ENCODE results near the gene RASSF8. TPM values are rescaled to one million over a fixed set of nuclear protein-coding genes. Genes with fewer than 3 reads are reported as not detected.
A peak's percentile ranks its signal among the peaks of the same experiment; 100 is the strongest.

The RASSF8 gene
- total RNA-seq, 1 donor from 2014 or later = 39.5 TPM

DNA sequence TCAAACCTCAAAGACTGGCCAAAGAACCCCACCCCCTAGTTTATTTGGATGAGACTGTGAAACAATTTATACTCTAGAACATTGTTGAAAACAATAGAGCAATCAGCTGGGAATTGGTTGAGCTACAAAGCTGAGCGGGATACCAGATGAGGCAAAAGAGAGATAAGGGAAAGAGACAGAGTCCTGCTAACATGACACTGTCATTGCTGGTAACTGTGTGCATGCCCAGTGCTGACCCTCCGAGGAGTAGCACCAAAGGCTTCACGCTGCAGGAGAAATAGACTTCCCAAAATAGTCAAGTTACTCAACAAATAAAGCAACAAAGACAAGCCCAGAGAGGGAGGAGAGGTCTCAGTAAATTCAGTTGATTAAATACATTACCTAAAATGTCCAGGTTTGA lies 63.6 kb downstream of the RASSF8 start:
- no peak for TF ChIP-seq EZH2 (IDR thresholded peaks at IDR 0.05; ENCODE audit: insufficient read depth, low read length)
- TF ChIP-seq, protein P1, sequence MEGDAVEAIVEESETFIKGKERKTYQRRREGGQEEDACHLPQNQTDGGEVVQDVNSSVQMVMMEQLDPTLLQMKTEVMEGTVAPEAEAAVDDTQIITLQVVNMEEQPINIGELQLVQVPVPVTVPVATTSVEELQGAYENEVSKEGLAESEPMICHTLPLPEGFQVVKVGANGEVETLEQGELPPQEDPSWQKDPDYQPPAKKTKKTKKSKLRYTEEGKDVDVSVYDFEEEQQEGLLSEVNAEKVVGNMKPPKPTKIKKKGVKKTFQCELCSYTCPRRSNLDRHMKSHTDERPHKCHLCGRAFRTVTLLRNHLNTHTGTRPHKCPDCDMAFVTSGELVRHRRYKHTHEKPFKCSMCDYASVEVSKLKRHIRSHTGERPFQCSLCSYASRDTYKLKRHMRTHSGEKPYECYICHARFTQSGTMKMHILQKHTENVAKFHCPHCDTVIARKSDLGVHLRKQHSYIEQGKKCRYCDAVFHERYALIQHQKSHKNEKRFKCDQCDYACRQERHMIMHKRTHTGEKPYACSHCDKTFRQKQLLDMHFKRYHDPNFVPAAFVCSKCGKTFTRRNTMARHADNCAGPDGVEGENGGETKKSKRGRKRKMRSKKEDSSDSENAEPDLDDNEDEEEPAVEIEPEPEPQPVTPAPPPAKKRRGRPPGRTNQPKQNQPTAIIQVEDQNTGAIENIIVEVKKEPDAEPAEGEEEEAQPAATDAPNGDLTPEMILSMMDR (IDR thresholded peaks at IDR 0.05; ENCODE audit: insufficient read depth, low read depth, low read length) = no peak
- Histone ChIP-seq H3K36me3 (ENCODE audit: insufficient read depth, low read length) (peaks cover 3% of the 10 kb centered on the region), H3K4me2 (ENCODE audit: low read length) (no peak overlapping the region), H3K9me3 (ENCODE audit: insufficient read depth, low read depth, low read length) (no peaks in the 10 kb centered on the region), H3K4me3 (ENCODE audit: insufficient read depth, low read depth, low read length) (no peak overlapping the region), H3K9ac (ENCODE audit: low read length) (no peak overlapping the region), H3K27ac (ENCODE audit: low read depth, low read length) (no peak overlapping the region), H3K79me2 (ENCODE audit: insufficient read depth, low read length) (peaks cover 69% of the 10 kb centered on the region), H3K27me3 (ENCODE audit: insufficient read depth, low read length) (no peaks in the 10 kb centered on the region), H3K4me1 (ENCODE audit: insufficient read depth, low read length) (peaks cover 7% of the 10 kb centered on the region), H4K20me1 (ENCODE audit: insufficient read depth, low read length) (peaks cover 20% of the 10 kb centered on the region), H2AFZ (ENCODE audit: low read depth, low read length) (no peak overlapping the region)
- FAIRE-seq = no peak
- Mint-ChIP-seq H3K36me3 (ENCODE audit: low read depth, unreplicated experiment) (no peaks in the 10 kb centered on the region), H3K4me3 (ENCODE audit: unreplicated experiment) (no peak overlapping the region), H3K4me1 (ENCODE audit: low read depth, unreplicated experiment) (no peaks in the 10 kb centered on the region), H3K27ac (ENCODE audit: unreplicated experiment) (no peak overlapping the region), H3K9me3 (ENCODE audit: unreplicated experiment) (no peaks in the 10 kb centered on the region), H3K27me3 (ENCODE audit: low read depth, unreplicated experiment) (no peaks in the 10 kb centered on the region)
- DNase-seq (ENCODE audit: low read depth) = no peak

DNA sequence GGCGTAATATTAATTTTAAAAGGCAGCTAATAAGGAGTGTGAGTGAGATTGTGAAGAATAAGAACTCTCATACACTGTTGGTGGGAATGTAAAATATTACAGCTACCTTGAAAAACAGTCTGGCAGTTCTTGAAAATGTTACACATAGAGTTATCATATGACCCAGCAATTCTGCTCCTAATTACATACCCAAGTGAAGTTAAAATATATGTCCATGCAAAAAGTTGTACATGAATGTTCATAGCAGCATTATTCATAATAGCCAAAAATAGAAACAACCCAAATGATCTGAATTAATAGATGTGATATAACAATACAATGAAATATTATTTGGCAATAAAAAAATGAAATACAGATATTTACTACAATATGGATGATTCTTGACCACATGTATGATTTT lies 68.2 kb downstream of the RASSF8 start:
- Histone ChIP-seq H3K9me3 (ENCODE audit: insufficient read depth, low read depth, low read length) (no peaks in the 10 kb centered on the region), H3K4me2 (ENCODE audit: low read length) (no peak overlapping the region), H3K27me3 (ENCODE audit: insufficient read depth, low read length) (no peaks in the 10 kb centered on the region), H4K20me1 (ENCODE audit: insufficient read depth, low read length) (peaks cover 28% of the 10 kb centered on the region), H3K27ac (ENCODE audit: low read depth, low read length) (no peak overlapping the region), H3K79me2 (ENCODE audit: insufficient read depth, low read length) (peaks cover 60% of the 10 kb centered on the region), H3K36me3 (ENCODE audit: insufficient read depth, low read length) (peaks cover 3% of the 10 kb centered on the region), H3K4me3 (ENCODE audit: insufficient read depth, low read depth, low read length) (no peak overlapping the region), H3K4me1 (ENCODE audit: insufficient read depth, low read length) (no peaks in the 10 kb centered on the region), H3K9ac (ENCODE audit: low read length) (no peak overlapping the region), H2AFZ (ENCODE audit: low read depth, low read length) (no peak overlapping the region)
- Mint-ChIP-seq H3K9me3 (ENCODE audit: unreplicated experiment) (no peaks in the 10 kb centered on the region), H3K4me3 (ENCODE audit: unreplicated experiment) (no peak overlapping the region), H3K27ac (ENCODE audit: unreplicated experiment) (no peak overlapping the region), H3K4me1 (ENCODE audit: low read depth, unreplicated experiment) (peaks cover 4% of the 10 kb centered on the region), H3K36me3 (ENCODE audit: low read depth, unreplicated experiment) (no peaks in the 10 kb centered on the region), H3K27me3 (ENCODE audit: low read depth, unreplicated experiment) (no peaks in the 10 kb centered on the region)
- no peak for TF ChIP-seq EZH2 (IDR thresholded peaks at IDR 0.05; ENCODE audit: insufficient read depth, low read length)
- TF ChIP-seq, protein P1 (IDR thresholded peaks at IDR 0.05; ENCODE audit: insufficient read depth, low read depth, low read length) = no peak
- FAIRE-seq (no peak), DNase-seq (ENCODE audit: low read depth) (no peak)

DNA sequence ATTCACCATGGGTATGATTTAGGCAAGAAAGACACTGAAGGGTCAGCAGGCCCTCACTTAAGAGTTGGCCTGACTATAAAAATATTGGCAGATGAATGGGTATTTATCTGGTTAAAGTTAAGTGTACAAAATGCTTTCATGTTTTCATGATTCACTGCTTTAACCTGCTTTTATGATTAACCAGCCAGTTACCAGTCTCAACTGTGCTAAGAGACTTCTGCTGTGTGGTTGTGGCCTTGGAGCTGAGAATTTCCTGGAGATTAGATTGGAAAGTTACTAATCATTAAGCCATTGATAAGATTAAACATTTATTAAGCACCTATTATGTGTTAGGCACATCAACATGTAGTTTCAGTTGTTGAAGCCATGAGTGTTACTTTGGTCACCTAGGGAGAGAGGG lies 68.9 kb downstream of the RASSF8 start:
- no peak overlapping the region for H3K4me3 ChIP-seq (ENCODE audit: insufficient read depth, low read depth, low read length)
- Mint-ChIP-seq H3K4me1 (ENCODE audit: low read depth, unreplicated experiment) (peaks cover 6% of the 10 kb centered on the region), H3K27ac (ENCODE audit: unreplicated experiment) (no peak overlapping the region), H3K9me3 (ENCODE audit: unreplicated experiment) (no peaks in the 10 kb centered on the region), H3K4me3 (ENCODE audit: unreplicated experiment) (peak overlapping the region; percentile 35), H3K36me3 (ENCODE audit: low read depth, unreplicated experiment) (no peaks in the 10 kb centered on the region), H3K27me3 (ENCODE audit: low read depth, unreplicated experiment) (no peaks in the 10 kb centered on the region)
- H3K9ac ChIP-seq (ENCODE audit: low read length) = no peak overlapping the region
- H3K4me2 ChIP-seq (ENCODE audit: low read length) = no peak overlapping the region
- DNase-seq (ENCODE audit: low read depth) (no peak), FAIRE-seq (no peak)
- H3K4me1 ChIP-seq (ENCODE audit: insufficient read depth, low read length) = no peaks in the 10 kb centered on the region
- peaks cover 3% of the 10 kb centered on the region for H3K36me3 ChIP-seq (ENCODE audit: insufficient read depth, low read length)
- H3K9me3 ChIP-seq (ENCODE audit: insufficient read depth, low read depth, low read length) = no peaks in the 10 kb centered on the region
- peaks cover 21% of the 10 kb centered on the region for H4K20me1 ChIP-seq (ENCODE audit: insufficient read depth, low read length)
- H3K27ac ChIP-seq (ENCODE audit: low read depth, low read length) = no peak overlapping the region
- H3K27me3 ChIP-seq (ENCODE audit: insufficient read depth, low read length) = no peaks in the 10 kb centered on the region
- H2AFZ ChIP-seq (ENCODE audit: low read depth, low read length) = no peak overlapping the region
- TF ChIP-seq, protein P1 (IDR thresholded peaks at IDR 0.05; ENCODE audit: insufficient read depth, low read depth, low read length) = no peak
- TF ChIP-seq EZH2 (IDR thresholded peaks at IDR 0.05; ENCODE audit: insufficient read depth, low read length) = no peak
- H3K79me2 ChIP-seq (ENCODE audit: insufficient read depth, low read length) = peaks cover 61% of the 10 kb centered on the region
